NT2/D1 (cell line): Measurements from ENCODE around the gene KCTD16.
A peak's percentile ranks its signal among the peaks of the same experiment; 100 is the strongest.

Experiments
- DNase-seq: peaks from one replicate; pipeline ENCODE4 v3.0.0-alpha.2; 2011; ENCODE audit warnings: low read depth, low spot score
- H3K27me3 ChIP-seq: 2 replicates; pipeline ENCODE4 v1.6.0; 2011; ENCODE audit warnings: mild to moderate bottlenecking; ENCODE audit not compliant: insufficient read length, insufficient read depth
- H3K36me3 ChIP-seq: 2 replicates; pipeline ENCODE4 v1.6.1; 2011; ENCODE audit warnings: mild to moderate bottlenecking, low read length, mixed read lengths; ENCODE audit not compliant: insufficient read depth, insufficient read length
- H3K4me1 ChIP-seq: 2 replicates; pipeline ENCODE4 v1.5.1; 2011; ENCODE audit not compliant: insufficient read depth, insufficient read length
- H3K4me3 ChIP-seq: 2 replicates; pipeline ENCODE4 v1.5.1; 2011; ENCODE audit warnings: low read depth; ENCODE audit not compliant: insufficient read length
- H3K9ac ChIP-seq: 2 replicates; pipeline ENCODE4 v1.6.0; 2011; ENCODE audit warnings: low read depth; ENCODE audit not compliant: insufficient read length
- H3K9me3 ChIP-seq: 2 replicates; pipeline ENCODE4 v1.5.1; 2011; ENCODE audit warnings: mild to moderate bottlenecking, low read length; ENCODE audit not compliant: insufficient read depth
- SUZ12 ChIP-seq: IDR thresholded peaks from 2 replicates; pipeline ENCODE4 v1.6.1; 2011; ENCODE audit not compliant: insufficient read length, insufficient read depth; ENCODE audit errors: extremely low read depth
- YY1 ChIP-seq: IDR thresholded peaks from 2 replicates; pipeline ENCODE4 v1.6.1; 2011; ENCODE audit not compliant: insufficient read length, insufficient read depth
- ZNF274 ChIP-seq: IDR thresholded peaks from 2 replicates; pipeline ENCODE4 v1.6.1; 2011; ENCODE audit warnings: mild to moderate bottlenecking, low read depth, low read length

Gene KCTD16

GRCh38 chr5:144463481-144464223, 293.0 kb downstream of the KCTD16 start:
- no peak for TF ChIP-seq ZNF274
- TF ChIP-seq YY1 = no peak
- TF ChIP-seq SUZ12 = no peak
- H3K36me3 ChIP-seq = no peaks in the 10 kb centered on the region

GRCh38 chr5:144464306-144464705, 293.6 kb downstream of the KCTD16 start:
- no peaks in the 10 kb centered on the region for H3K36me3 ChIP-seq
- DNase-seq = no peak
- TF ChIP-seq SUZ12 = no peak
- TF ChIP-seq YY1 = no peak
- no peak for TF ChIP-seq ZNF274
- H3K9me3 ChIP-seq = no peaks in the 10 kb centered on the region
- H3K27me3 ChIP-seq = no peaks in the 10 kb centered on the region
- no peak overlapping the region for H3K4me3 ChIP-seq
- no peak overlapping the region for H3K9ac ChIP-seq
- no peaks in the 10 kb centered on the region for H3K4me1 ChIP-seq

More at GRCh38 chr5:144463481-144464223, 293.0 kb downstream of the KCTD16 start:
- DNase-seq = no peak
- Histone ChIP-seq H3K27me3 (no peaks in the 10 kb centered on the region), H3K9me3 (no peaks in the 10 kb centered on the region), H3K4me1 (no peaks in the 10 kb centered on the region), H3K4me3 (no peak overlapping the region), H3K9ac (no peak overlapping the region)

- Histone ChIP-seq H3K9me3 (no peaks in the 10 kb centered on the region), H3K36me3 (no peaks in the 10 kb centered on the region), H3K9ac (no peak overlapping the region), H3K4me1 (no peaks in the 10 kb centered on the region), H3K4me3 (no peak overlapping the region), H3K27me3 (no peaks in the 10 kb centered on the region)
- no peak for DNase-seq
- TF ChIP-seq SUZ12 (no peak), YY1 (no peak), ZNF274 (no peak)
Measured at GRCh38 chr5:144465441-144465840, 294.8 kb downstream of the KCTD16 start.

DNA sequence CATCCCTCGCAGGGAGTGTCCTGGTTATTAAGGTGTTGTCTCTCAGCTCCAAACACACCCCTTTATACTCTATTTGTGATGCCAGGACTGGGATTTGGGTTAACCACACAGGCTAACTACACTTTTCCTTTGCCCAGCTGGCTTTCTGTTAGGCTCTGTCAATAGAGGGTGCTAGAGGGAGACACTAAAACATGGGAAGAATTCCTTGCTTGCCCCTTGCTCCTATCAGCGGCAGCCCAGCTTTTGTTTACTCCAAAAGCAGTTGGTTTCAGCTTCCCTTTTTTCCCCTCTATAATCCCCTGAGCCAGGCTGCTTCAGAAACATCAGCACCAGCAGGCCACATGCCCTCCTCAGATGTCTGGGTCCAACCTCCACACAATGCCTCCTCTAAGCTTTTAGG, 297.1 kb downstream of the KCTD16 start:
- TF ChIP-seq SUZ12 (no peak), YY1 (no peak), ZNF274 (no peak)
- peak; percentile 46 for DNase-seq
- H3K4me1 ChIP-seq = no peaks in the 10 kb centered on the region
- no peaks in the 10 kb centered on the region for H3K36me3 ChIP-seq
- no peak overlapping the region for H3K9ac ChIP-seq
- no peaks in the 10 kb centered on the region for H3K27me3 ChIP-seq
- no peaks in the 10 kb centered on the region for H3K9me3 ChIP-seq
- H3K4me3 ChIP-seq = no peak overlapping the region

DNA sequence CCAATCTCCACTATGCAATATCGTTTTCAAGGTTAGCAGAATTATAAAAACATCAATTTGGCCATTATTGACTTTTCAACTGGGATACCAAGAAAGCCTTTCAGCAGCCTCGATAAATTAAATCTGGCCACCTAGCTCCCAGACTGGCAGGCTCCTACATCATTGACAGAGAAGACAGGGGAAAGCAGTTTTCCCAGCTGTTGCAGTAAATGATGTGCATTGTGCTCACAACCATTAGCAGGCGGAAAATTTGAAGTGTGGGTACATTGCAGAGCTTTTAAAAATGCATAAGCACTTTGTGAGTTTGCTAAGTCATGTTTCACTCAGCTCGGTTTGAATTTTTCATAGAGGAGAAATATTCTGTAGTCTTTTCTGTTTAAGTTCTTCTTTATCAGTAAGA, 297.9 kb downstream of the KCTD16 start:
- TF ChIP-seq ZNF274 (no peak), SUZ12 (no peak), YY1 (no peak)
- Histone ChIP-seq H3K27me3 (no peaks in the 10 kb centered on the region), H3K4me1 (no peaks in the 10 kb centered on the region), H3K4me3 (no peak overlapping the region), H3K9me3 (no peaks in the 10 kb centered on the region), H3K9ac (no peak overlapping the region), H3K36me3 (no peaks in the 10 kb centered on the region)
- no peak for DNase-seq

GRCh38 chr5:144469106-144469505, 298.4 kb downstream of the KCTD16 start:
- TF ChIP-seq YY1 (no peak), ZNF274 (no peak), SUZ12 (no peak)
- Histone ChIP-seq H3K4me3 (no peak overlapping the region), H3K9ac (no peak overlapping the region), H3K9me3 (no peaks in the 10 kb centered on the region), H3K4me1 (no peaks in the 10 kb centered on the region), H3K27me3 (no peaks in the 10 kb centered on the region), H3K36me3 (no peaks in the 10 kb centered on the region)
- no peak for DNase-seq

DNA sequence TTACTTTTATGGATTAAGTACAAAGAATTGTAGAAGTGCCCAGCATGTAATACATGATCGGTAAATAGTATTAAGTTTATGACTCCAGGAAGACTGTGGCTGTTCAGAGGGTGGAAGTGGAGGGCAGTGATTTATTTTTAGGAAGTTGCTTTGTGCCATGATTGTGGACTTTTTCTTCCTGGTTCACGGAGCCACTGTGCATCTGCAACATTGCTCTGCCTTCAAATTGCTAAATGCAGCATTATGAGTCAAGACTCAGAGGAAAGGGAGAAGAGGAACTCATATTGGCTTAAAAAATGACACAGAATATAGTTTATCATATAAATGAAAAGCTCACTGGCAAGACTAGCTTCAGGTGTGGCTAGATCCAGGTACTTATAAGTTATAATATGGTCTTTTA, 301.5 kb downstream of the KCTD16 start:
- Histone ChIP-seq H3K4me1 (no peaks in the 10 kb centered on the region), H3K27me3 (no peaks in the 10 kb centered on the region), H3K36me3 (no peaks in the 10 kb centered on the region), H3K9me3 (no peaks in the 10 kb centered on the region), H3K9ac (no peak overlapping the region), H3K4me3 (no peak overlapping the region)
- no peak for DNase-seq
- TF ChIP-seq YY1 (no peak), ZNF274 (no peak), SUZ12 (no peak)
